HEK293 (cell line): ENCODE results near the gene TTC34.

Experiments used
- CTCF ChIP-seq: fragments of 450-650 bp; formaldehyde crosslinking; IDR thresholded peaks from 2 replicates; pipeline ENCODE4 v1.5.1; 2016; ENCODE audit warnings: missing biosample characterization, missing genetic modification characterization
- HOXA7 ChIP-seq: sonication (generic); formaldehyde crosslinking; IDR thresholded peaks from 2 replicates; pipeline ENCODE4 v1.8.1; 2022; ENCODE audit warnings: missing genetic modification reagents, borderline replicate concordance
- HOXC10 ChIP-seq: sonication (generic); formaldehyde crosslinking; IDR thresholded peaks from 2 replicates; pipeline ENCODE4 v1.8.1; 2023; ENCODE audit warnings: mild to moderate bottlenecking, missing genetic modification reagents
- MYNN ChIP-seq: fragments of 450-650 bp; formaldehyde crosslinking; IDR thresholded peaks from 2 replicates; pipeline ENCODE4 v1.5.1; 2016; ENCODE audit warnings: missing biosample characterization, missing genetic modification characterization, borderline replicate concordance
- PATZ1 ChIP-seq: fragments of 450-650 bp; formaldehyde crosslinking; IDR thresholded peaks from 2 replicates; pipeline ENCODE4 v1.5.1; 2016; ENCODE audit warnings: missing biosample characterization, missing genetic modification characterization
- REST ChIP-seq: fragments of 450-650 bp; formaldehyde crosslinking; IDR thresholded peaks from 2 replicates; pipeline ENCODE4 v1.5.1; 2016; ENCODE audit warnings: missing biosample characterization, missing genetic modification characterization
- YY1 ChIP-seq: fragments of 450-650 bp; formaldehyde crosslinking; IDR thresholded peaks from 2 replicates; pipeline ENCODE4 v1.5.1; 2018; ENCODE audit warnings: missing biosample characterization, missing genetic modification characterization
- ZFHX2 ChIP-seq: fragments of 450-650 bp; formaldehyde crosslinking; conservative IDR thresholded peaks from 2 replicates; pipeline ENCODE4 v1.5.1; 2016; ENCODE audit warnings: missing biosample characterization, missing genetic modification characterization
- ZNF211 ChIP-seq: fragments of 450-650 bp; formaldehyde crosslinking; IDR thresholded peaks from 2 replicates; pipeline ENCODE4 v1.5.1; 2016; ENCODE audit warnings: low read depth, missing biosample characterization, missing genetic modification characterization
- ZNF558 ChIP-seq: fragments of 450-650 bp; formaldehyde crosslinking; IDR thresholded peaks from 2 replicates; pipeline ENCODE4 v1.5.1; 2016; ENCODE audit warnings: missing biosample characterization, missing genetic modification characterization
- ZNF670 ChIP-seq: fragments of 450-650 bp; formaldehyde crosslinking; IDR thresholded peaks from 2 replicates; pipeline ENCODE4 v1.5.1; 2016; ENCODE audit warnings: missing biosample characterization, missing genetic modification characterization, low read depth
- TF ChIP-seq, protein P1 (sequence below): fragments of 450-650 bp; formaldehyde crosslinking; IDR thresholded peaks from 2 replicates; pipeline ENCODE4 v1.5.0; 2017; ENCODE audit warnings: missing biosample characterization, missing genetic modification characterization, borderline replicate concordance

GRCh38 chr1:2795926-2796325, 5.6 kb downstream of the TTC34 start:
- TF ChIP-seq CTCF (tag by site-specific recombination), result no peak
- no peak for TF ChIP-seq REST (tag by site-specific recombination)
- no peak for TF ChIP-seq MYNN (tag by site-specific recombination)
- TF ChIP-seq ZNF670 (tag by site-specific recombination), result no peak
- no peak for TF ChIP-seq YY1 (tag by site-specific recombination)
- no peak for TF ChIP-seq ZNF211 (tag by site-specific recombination)
- TF ChIP-seq HOXC10 (CRISPR knock-in tag), result no peak
- TF ChIP-seq, protein P1, sequence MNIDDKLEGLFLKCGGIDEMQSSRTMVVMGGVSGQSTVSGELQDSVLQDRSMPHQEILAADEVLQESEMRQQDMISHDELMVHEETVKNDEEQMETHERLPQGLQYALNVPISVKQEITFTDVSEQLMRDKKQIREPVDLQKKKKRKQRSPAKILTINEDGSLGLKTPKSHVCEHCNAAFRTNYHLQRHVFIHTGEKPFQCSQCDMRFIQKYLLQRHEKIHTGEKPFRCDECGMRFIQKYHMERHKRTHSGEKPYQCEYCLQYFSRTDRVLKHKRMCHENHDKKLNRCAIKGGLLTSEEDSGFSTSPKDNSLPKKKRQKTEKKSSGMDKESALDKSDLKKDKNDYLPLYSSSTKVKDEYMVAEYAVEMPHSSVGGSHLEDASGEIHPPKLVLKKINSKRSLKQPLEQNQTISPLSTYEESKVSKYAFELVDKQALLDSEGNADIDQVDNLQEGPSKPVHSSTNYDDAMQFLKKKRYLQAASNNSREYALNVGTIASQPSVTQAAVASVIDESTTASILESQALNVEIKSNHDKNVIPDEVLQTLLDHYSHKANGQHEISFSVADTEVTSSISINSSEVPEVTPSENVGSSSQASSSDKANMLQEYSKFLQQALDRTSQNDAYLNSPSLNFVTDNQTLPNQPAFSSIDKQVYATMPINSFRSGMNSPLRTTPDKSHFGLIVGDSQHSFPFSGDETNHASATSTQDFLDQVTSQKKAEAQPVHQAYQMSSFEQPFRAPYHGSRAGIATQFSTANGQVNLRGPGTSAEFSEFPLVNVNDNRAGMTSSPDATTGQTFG, result no peak
- TF ChIP-seq ZNF558 (tag by site-specific recombination), result no peak
- no peak for TF ChIP-seq PATZ1 (tag by site-specific recombination)
- no peak for TF ChIP-seq ZFHX2 (tag by site-specific recombination)
- TF ChIP-seq HOXA7 (CRISPR knock-in tag), result no peak
